Lower leg skin (tissue), 4 donors: ENCODE results near the gene PRPF31. TPM values are rescaled to one million over a fixed set of nuclear protein-coding genes. Genes with fewer than 3 reads are reported as not detected.
"Not testable (repeated sequence)": the region's sequence is repeated elsewhere in the genome, so short reads cannot be mapped to it uniquely, and the experiment has no call there.

Experiments used
- DNase-seq, 2 donors: peaks; one replicate each; pipeline ENCODE4 v3.0.0-alpha.2; 2019; ENCODE audit warnings: low spot score in 2 of 2
- H3K4me3 ChIP-seq: fragments of 200-600 bp; sonication (generic); 2 replicates; pipeline ENCODE4 v1.5.1; 2017; ENCODE audit warnings: mild to moderate bottlenecking, low read depth; ENCODE audit not compliant: poor library complexity, severe bottlenecking
- POLR2A ChIP-seq, 2 donors: fragments of 450-650 bp; IDR thresholded peaks; one replicate each; pipeline ENCODE4 v1.6.1; 2016 to 2017; ENCODE audit warnings: antibody characterized with exemption in 2 of 2, mild to moderate bottlenecking in 1 of 2, moderate library complexity in 1 of 2
- WGBS, 2 donors: methylation state at CpG; one replicate each; pipeline ENCODE4 v1.1.5; 2018; 5-methylcytosine and 5-hydroxymethylcytosine counted together
- intact Hi-C: fragments of 100-400 bp; cut with DNase I; formaldehyde crosslinking; loops from one replicate; pipeline ENCODE4 v1.15.0; 2023; ENCODE audit warnings: low total_unique reads
- total RNA-seq, 4 donors: library from RNA; depleted of rRNA; stranded (reverse); fragments of >200 nt; gene quantifications; one replicate each; pipeline ENCODE4 v1.1.0, GENCODE V29; 2016
- TF ChIP-seq, protein P1 (sequence below), 3 donors: fragments of 450-650 bp; IDR thresholded peaks; one replicate each; pipeline ENCODE4 v1.5.1; 2016; ENCODE audit warnings: antibody characterized with exemption in 3 of 3, mild to moderate bottlenecking in 3 of 3, moderate library complexity in 2 of 3

Gene PRPF31
- total RNA-seq, 4 donors from 2014 or later = 39.2 to 65.1 (median 47.3) TPM

DNA sequence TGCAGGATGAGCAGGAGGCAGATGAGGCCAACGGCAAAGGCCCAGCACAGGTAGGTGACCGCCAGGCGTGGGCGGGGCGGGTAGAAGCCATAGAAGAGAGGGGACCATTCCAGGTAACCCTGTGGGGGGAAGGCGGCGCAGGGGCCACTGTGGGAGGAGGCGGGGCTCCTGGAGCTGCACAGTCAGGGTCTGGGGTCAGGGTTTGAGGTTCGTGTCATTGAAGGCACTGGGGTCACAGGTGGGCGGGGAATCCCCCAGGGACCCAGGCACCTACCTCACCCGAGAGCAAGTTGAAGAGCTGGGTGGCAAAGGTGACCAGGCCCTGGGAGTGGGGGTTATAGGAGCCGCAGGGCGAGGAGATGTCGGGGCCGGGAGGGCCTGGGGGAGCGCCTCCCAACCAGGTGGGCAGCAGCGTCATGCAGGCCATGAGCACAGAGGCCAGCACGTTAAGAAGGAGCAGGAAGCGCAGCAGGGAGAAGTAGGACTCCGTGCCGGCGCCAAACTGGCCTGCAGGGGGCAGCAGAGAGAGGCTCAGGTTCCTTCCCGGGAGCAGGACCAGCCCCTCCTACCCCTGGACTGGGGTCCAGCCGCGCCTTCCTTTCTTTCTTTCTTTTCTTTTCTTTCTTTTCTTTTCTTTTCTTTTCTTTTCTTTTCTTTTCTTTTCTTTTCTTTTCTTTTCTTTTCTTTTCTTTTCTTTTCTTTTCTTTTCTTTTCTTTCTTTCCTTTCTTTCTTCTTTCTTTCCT lies 52.8 kb downstream of the PRPF31 start:
- peak; percentile 86 to 98 for DNase-seq
- WGBS, 2 donors = 21 to 26% methylated on average over 25 of the region's 25 CpGs

DNA sequence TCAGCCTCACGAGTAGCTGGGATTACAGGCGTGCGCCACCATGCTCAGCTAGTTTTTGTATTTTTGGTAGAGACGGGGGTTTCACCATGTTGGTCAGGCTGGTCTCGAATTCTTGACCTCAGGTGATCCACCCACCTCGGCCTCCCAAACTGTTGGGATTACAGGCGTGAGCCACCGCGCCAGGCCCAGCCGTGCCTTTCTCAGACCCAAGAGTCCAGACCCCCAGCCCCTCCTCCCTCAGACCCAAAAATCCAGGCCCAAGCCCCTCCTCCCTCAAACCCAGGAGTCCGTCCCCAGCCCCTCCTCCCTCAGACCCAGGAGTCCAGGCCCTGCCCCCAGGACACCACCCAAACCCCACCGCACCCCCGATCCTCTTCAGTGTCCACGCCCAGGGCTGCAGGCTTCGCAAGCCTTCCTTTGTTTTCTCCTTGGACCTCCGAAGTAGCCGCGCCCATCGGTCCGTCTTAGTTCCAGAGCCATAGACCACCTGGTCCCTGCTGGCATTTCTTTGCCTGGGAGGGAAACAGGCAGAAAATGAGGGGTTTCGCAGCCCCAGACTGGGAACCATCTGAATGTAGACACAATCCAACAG lies 53.7 kb downstream of the PRPF31 start:
- WGBS, 2 donors = 83 to 87% methylated on average over 20 to 21 of the region's 21 CpGs
- H3K4me3 ChIP-seq = no peak overlapping the region
- TF ChIP-seq, protein P1, sequence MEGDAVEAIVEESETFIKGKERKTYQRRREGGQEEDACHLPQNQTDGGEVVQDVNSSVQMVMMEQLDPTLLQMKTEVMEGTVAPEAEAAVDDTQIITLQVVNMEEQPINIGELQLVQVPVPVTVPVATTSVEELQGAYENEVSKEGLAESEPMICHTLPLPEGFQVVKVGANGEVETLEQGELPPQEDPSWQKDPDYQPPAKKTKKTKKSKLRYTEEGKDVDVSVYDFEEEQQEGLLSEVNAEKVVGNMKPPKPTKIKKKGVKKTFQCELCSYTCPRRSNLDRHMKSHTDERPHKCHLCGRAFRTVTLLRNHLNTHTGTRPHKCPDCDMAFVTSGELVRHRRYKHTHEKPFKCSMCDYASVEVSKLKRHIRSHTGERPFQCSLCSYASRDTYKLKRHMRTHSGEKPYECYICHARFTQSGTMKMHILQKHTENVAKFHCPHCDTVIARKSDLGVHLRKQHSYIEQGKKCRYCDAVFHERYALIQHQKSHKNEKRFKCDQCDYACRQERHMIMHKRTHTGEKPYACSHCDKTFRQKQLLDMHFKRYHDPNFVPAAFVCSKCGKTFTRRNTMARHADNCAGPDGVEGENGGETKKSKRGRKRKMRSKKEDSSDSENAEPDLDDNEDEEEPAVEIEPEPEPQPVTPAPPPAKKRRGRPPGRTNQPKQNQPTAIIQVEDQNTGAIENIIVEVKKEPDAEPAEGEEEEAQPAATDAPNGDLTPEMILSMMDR (IDR thresholded peaks at IDR 0.05) = no peak
- no peak for TF ChIP-seq POLR2A (IDR thresholded peaks at IDR 0.05)
- no peak for DNase-seq
- intact Hi-C loops = loop anchor here (5.0 kb wide), 1 partner anchor 63 kb away; no protein-coding TSS in a partner anchor

More for the DNA sequence above, 52.8 kb downstream of the PRPF31 start:
- TF ChIP-seq POLR2A (IDR thresholded peaks at IDR 0.05) = no peak
- TF ChIP-seq, protein P1 (IDR thresholded peaks at IDR 0.05) = peak in 1 of 3 donors; percentile 73
- no peak overlapping the region for H3K4me3 ChIP-seq
- intact Hi-C loops = loop anchor here (5.0 kb wide), 1 partner anchor 64 kb away; no protein-coding TSS in a partner anchor

DNA sequence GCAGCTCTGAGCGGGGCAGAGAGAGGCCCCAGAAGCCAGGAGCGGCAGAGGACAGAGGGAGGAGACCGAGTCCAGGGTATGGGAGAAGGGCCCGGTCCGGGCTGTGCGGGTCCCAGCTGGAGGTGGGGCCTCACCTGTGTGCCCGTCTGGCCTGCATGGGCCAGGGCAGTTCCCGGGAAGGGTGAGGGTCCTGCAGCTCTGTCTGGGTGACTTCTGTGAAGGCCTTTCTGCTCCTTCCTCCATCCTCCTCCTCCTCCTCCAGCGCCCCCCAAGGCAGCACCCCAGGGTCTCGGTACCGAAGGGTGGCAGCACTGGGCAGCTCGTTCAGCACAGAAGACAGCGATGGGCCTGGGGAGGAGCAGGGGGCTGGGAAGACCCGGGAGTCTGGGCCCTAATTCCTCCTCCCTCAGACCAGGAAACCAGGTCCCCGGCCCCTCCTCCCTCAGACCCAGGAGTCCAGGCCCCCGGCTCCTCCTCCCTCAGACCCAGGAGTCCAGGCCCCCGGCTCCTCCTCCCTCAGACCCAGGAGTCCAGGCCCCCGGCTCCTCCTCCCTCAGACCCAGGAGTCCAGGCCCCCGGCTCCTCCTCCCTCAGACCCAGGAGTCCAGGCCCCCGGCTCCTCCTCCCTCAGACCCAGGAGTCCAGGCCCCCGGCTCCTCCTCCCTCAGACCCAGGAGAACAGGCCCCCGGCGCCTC lies 56.3 kb downstream of the PRPF31 start:
- intact Hi-C loops, H3K4me3 ChIP-seq, DNase-seq: not testable (repeated sequence)
- 70 to 75% methylated on average over 16 to 17 of the region's 23 CpGs for WGBS, 2 donors

DNA sequence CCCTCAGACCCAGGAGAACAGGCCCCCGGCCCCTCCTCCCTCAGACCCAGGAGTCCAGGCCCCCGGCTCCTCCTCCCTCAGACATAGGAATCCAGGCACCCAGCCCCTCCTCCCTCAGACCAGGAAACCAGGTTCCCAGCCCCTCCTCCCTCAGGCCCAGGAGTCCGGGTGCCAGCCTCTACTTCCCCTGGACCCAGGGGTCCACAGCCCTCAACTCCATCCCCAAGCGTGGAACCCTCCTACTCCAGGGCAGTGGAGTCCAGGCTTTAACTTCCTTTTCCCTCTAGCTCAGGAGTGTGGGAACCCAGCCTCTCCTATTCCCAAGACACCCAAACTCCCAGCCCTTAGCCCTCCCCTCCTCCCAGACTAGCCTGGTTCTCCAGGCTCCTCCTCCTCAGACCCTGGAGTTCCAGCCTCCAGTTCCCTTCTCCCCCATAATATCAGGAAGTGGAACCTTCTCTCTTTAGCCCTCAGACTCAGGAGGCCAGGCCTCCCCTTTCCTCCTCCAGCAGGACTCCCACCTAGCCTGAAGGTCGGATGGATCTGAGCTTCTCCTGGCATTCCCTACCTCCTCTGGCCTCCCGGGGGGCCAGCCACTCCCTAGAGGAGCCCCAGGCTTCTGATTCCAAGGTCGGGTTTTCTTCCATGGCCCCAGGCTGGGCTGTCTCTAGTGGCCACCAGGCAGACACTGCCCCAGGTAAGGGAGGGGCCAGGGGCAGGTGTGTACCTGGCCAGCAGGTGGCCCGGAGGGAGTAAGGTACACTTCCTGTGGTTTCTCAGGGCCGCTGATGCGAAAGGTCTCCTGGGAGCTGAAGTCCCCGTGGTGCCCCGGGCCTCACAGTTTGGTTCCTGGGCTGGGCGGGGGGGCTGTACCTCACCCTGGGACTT lies 57.2 kb downstream of the PRPF31 start, which contains the start of gene TMC4:
TMC4 (minus strand) TSS at position 690 of the 888 bp plus-strand sequence; CDS start at position 647, 43 bp downstream.
- TF ChIP-seq, protein P1 (IDR thresholded peaks at IDR 0.05) = no peak
- no peak for TF ChIP-seq POLR2A (IDR thresholded peaks at IDR 0.05)
- no peak within 1 kb of the TSS for H3K4me3 ChIP-seq
- no peak for DNase-seq
- WGBS, 2 donors = 14 to 20% methylated on average over 10 to 12 of the region's 13 CpGs
- intact Hi-C loops = no loop called here

DNA sequence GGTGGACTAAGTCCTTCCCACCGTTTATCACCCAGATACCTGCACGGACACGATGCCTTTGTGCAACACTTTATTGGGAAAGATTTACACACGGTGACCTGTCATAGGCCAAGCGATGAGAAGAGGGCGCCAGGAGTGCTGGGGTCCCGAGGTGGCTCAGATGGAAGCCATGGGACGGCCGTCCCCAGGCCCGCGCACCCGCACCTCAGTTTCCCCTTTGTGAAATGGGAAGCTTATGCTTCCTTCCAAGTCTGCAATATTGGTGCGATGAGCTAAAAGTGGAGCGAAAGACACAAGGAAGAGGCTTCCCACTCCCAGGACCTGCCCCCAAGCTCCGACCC lies 57.8 kb downstream of the PRPF31 start:
- TF ChIP-seq, protein P1 (IDR thresholded peaks at IDR 0.05) = no peak
- TF ChIP-seq POLR2A (IDR thresholded peaks at IDR 0.05) = no peak
- DNase-seq = no peak
- intact Hi-C loops = no loop called here
- H3K4me3 ChIP-seq = no peak overlapping the region
- 37 to 43% methylated on average over 15 of the region's 15 CpGs for WGBS, 2 donors
